Fibroblast of lung (primary cell): ENCODE data around the gene DAB1. TPM values are rescaled to one million over a fixed set of nuclear protein-coding genes. Genes with fewer than 3 reads are reported as not detected.

Experiments used
- DNase-seq, 2 donors: peaks; one replicate each; pipeline versions ENCODE4 v3.0.0 to v3.0.0-alpha.2; 2010; ENCODE audit warnings: low read depth in 2 of 2
- H2AFZ ChIP-seq: 2 replicates; pipeline ENCODE4 v1.5.1; 2012; ENCODE audit warnings: low read length, control low read depth, inconsistent platforms
- H3K27ac ChIP-seq: 2 replicates; pipeline ENCODE4 v1.5.1; 2011; ENCODE audit warnings: low read length, control low read depth; ENCODE audit not compliant: insufficient read depth
- H3K27me3 ChIP-seq: 2 replicates; pipeline ENCODE4 v1.5.1; 2011; ENCODE audit warnings: mild to moderate bottlenecking, low read length; ENCODE audit not compliant: control insufficient read depth, insufficient read depth
- H3K36me3 ChIP-seq: 2 replicates; pipeline ENCODE4 v1.5.1; 2011; ENCODE audit warnings: low read length; ENCODE audit not compliant: control insufficient read depth, insufficient read depth
- H3K4me1 ChIP-seq: 2 replicates; pipeline ENCODE4 v1.5.1; 2011; ENCODE audit warnings: low read length; ENCODE audit not compliant: control insufficient read depth, insufficient read depth; ENCODE audit errors: extremely low read depth
- H3K4me2 ChIP-seq: 2 replicates; pipeline ENCODE4 v1.5.1; 2011; ENCODE audit warnings: low read length, control low read depth; ENCODE audit not compliant: insufficient read depth; ENCODE audit errors: extremely low read depth
- H3K4me3 ChIP-seq, 4 experiments: fragments of 200-600 bp in 1 of 4; sonication (generic) in 1 of 4; replicated peaks in 1 of 4; 2 replicates each; pipeline ENCODE4 v1.5.1; 2011 to 2016; ENCODE audit warnings: low read length in 4 of 4, low read depth in 3 of 4, mild to moderate bottlenecking in 3 of 4, control low read depth in 2 of 4, inconsistent platforms in 1 of 4, mixed read lengths in 1 of 4; ENCODE audit not compliant: insufficient read depth in 1 of 4; ENCODE audit errors: control extremely low read depth in 1 of 4
- H3K79me2 ChIP-seq: 2 replicates; pipeline ENCODE4 v1.5.1; 2012; ENCODE audit warnings: mild to moderate bottlenecking, low read length, inconsistent platforms; ENCODE audit not compliant: control insufficient read depth, insufficient read depth
- H3K9ac ChIP-seq: 2 replicates; pipeline ENCODE4 v1.5.1; 2011; ENCODE audit warnings: mild to moderate bottlenecking, low read length, control low read depth; ENCODE audit not compliant: insufficient read depth
- H3K9me3 ChIP-seq: 2 replicates; pipeline ENCODE4 v1.5.1; 2012; ENCODE audit warnings: low read depth, low read length; ENCODE audit not compliant: control insufficient read depth, insufficient read depth
- H4K20me1 ChIP-seq: 2 replicates; pipeline ENCODE4 v1.5.1; 2011; ENCODE audit warnings: low read length; ENCODE audit not compliant: control insufficient read depth, insufficient read depth; ENCODE audit errors: extremely low read depth
- CTCF ChIP-seq, 2 donors: IDR thresholded peaks in 1 of 2; conservative IDR thresholded peaks in 1 of 2; 1 replicate in 1 of 2; 2 replicates in 1 of 2; pipeline ENCODE4 v1.5.1; 2011 to 2012; ENCODE audit warnings: low read length in 2 of 2, control low read depth in 1 of 2, inconsistent platforms in 1 of 2, low read depth in 1 of 2, mild to moderate bottlenecking in 1 of 2
- EZH2 ChIP-seq: IDR thresholded peaks from 2 replicates; pipeline ENCODE4 v1.5.1; 2012; ENCODE audit warnings: low read length, control low read depth, mild to moderate bottlenecking; ENCODE audit errors: missing control alignments
- polyA plus RNA-seq, 2 donors: library from polyadenylated mRNA; depleted of rRNA in 1 of 2; stranded (reverse) in 1 of 2; unstranded in 1 of 2; fragments of >200 nt; gene quantifications; 2 replicates each; pipeline ENCODE4 v1.2.1, GENCODE V29; 2011 to 2012; ENCODE audit warnings: missing spikeins in 1 of 2
- total RNA-seq: library from RNA; depleted of rRNA; stranded (reverse); fragments of >200 nt; gene quantifications from 2 replicates; pipeline ENCODE4 v1.2.1, GENCODE V29; 2014

Gene DAB1
- total and polyA plus RNA-seq, 2 donors (not counting 1 experiment from before 2014, with no cell fraction given): 0.17 to 2.0 TPM

GRCh38 chr1:57124170-57124569 lies 299.7 kb downstream of the DAB1 start:
- Histone ChIP-seq H3K4me2 (no peak overlapping the region), H3K9ac (no peak overlapping the region), H3K4me3 (no peak overlapping the region), H2AFZ (no peak overlapping the region), H3K36me3 (no peaks in the 10 kb centered on the region), H3K27ac (no peak overlapping the region), H3K27me3 (no peaks in the 10 kb centered on the region), H4K20me1 (no peaks in the 10 kb centered on the region), H3K9me3 (no peaks in the 10 kb centered on the region), H3K4me1 (no peaks in the 10 kb centered on the region), H3K79me2 (no peaks in the 10 kb centered on the region)
- DNase-seq: no peak
- TF ChIP-seq EZH2: no peak
- TF ChIP-seq CTCF (conservative IDR thresholded peaks at IDR 0.05 in 1 of 2, IDR thresholded peaks at IDR 0.05 in 1 of 2; ENCODE audit: low read depth in 1 of 2, low read length in 2 of 2): no peak

GRCh38 chr1:57122031-57122430 lies 301.8 kb downstream of the DAB1 start:
- Histone ChIP-seq H4K20me1 (no peaks in the 10 kb centered on the region), H3K27me3 (no peaks in the 10 kb centered on the region), H3K36me3 (no peaks in the 10 kb centered on the region), H2AFZ (no peak overlapping the region), H3K9ac (no peak overlapping the region), H3K9me3 (no peaks in the 10 kb centered on the region), H3K4me1 (no peaks in the 10 kb centered on the region), H3K27ac (no peak overlapping the region), H3K4me2 (no peak overlapping the region), H3K79me2 (no peaks in the 10 kb centered on the region), H3K4me3 (no peak overlapping the region)
- no peak for DNase-seq
- TF ChIP-seq EZH2 (no peak), CTCF (conservative IDR thresholded peaks at IDR 0.05 in 1 of 2, IDR thresholded peaks at IDR 0.05 in 1 of 2; ENCODE audit: low read depth in 1 of 2, low read length in 2 of 2) (no peak)

- Histone ChIP-seq H3K27ac (no peak overlapping the region), H3K27me3 (no peaks in the 10 kb centered on the region), H3K4me2 (no peak overlapping the region), H3K9ac (no peak overlapping the region), H3K9me3 (no peaks in the 10 kb centered on the region), H3K79me2 (no peaks in the 10 kb centered on the region), H2AFZ (no peak overlapping the region), H3K36me3 (no peaks in the 10 kb centered on the region), H3K4me3 (no peak overlapping the region), H3K4me1 (no peaks in the 10 kb centered on the region), H4K20me1 (no peaks in the 10 kb centered on the region)
- TF ChIP-seq CTCF (conservative IDR thresholded peaks at IDR 0.05 in 1 of 2, IDR thresholded peaks at IDR 0.05 in 1 of 2; ENCODE audit: low read depth in 1 of 2, low read length in 2 of 2): no peak
- no peak for TF ChIP-seq EZH2
- peak in 1 of 2 donors; percentile 7 for DNase-seq
Measured at GRCh38 chr1:57118948-57119603, 304.8 kb downstream of the DAB1 start.
